Epithelial cell of proximal tubule (primary cell): Measurements from ENCODE around the gene ELMOD1. TPM values are rescaled to one million over a fixed set of nuclear protein-coding genes. Genes with fewer than 3 reads are reported as not detected.

Experiments
- DNase-seq: peaks from one replicate; pipeline ENCODE4 v3.0.0-alpha.2; 2011; ENCODE audit warnings: low read depth
- H3K4me3 ChIP-seq: 2 replicates; pipeline ENCODE4 v1.5.1; 2011; ENCODE audit warnings: low read depth, mild to moderate bottlenecking, low read length
- CTCF ChIP-seq: conservative IDR thresholded peaks from 2 replicates; pipeline ENCODE4 v1.5.1; 2012; ENCODE audit warnings: low read depth, mild to moderate bottlenecking, low read length
- total RNA-seq: library from RNA; depleted of rRNA; stranded (reverse); fragments of >200 nt; gene quantifications from 2 replicates; pipeline ENCODE4 v1.2.3, GENCODE V29; 2015

Gene ELMOD1
- total RNA-seq, 1 donor from 2014 or later, result not detected

DNA sequence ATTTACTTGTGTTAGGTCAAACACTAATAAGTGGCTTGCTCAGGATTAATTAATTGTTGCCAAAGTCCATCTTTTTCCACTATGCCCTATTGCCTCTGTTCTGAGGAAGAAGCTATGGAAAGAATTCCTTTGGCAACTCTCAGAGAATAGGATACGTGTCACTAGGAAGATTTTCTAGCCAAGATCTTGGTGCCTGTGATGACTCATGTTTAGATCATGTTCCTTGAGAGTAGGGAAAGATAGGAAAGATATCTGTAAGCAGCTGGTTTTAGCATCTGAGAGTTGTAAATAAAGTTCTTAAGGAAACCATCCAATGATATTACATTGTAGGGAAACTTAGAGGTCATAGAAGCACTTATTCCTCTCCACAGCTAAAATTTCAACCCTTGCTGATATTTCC, 105.2 kb downstream of the ELMOD1 start:
- DNase-seq, result peak; percentile 80
- no peak overlapping the region for H3K4me3 ChIP-seq
- no peak for TF ChIP-seq CTCF

GRCh38 chr11:107697291-107697690, 106.3 kb downstream of the ELMOD1 start:
- H3K4me3 ChIP-seq, result no peak overlapping the region
- TF ChIP-seq CTCF, result no peak
- DNase-seq, result no peak

- H3K4me3 ChIP-seq, result no peak overlapping the region
- TF ChIP-seq CTCF, result no peak
- no peak for DNase-seq
Measured at GRCh38 chr11:107699371-107700285, 108.7 kb downstream of the ELMOD1 start.

- no peak for TF ChIP-seq CTCF
- H3K4me3 ChIP-seq, result no peak overlapping the region
- DNase-seq, result no peak
Measured at GRCh38 chr11:107702109-107702660, 111.2 kb downstream of the ELMOD1 start.

DNA sequence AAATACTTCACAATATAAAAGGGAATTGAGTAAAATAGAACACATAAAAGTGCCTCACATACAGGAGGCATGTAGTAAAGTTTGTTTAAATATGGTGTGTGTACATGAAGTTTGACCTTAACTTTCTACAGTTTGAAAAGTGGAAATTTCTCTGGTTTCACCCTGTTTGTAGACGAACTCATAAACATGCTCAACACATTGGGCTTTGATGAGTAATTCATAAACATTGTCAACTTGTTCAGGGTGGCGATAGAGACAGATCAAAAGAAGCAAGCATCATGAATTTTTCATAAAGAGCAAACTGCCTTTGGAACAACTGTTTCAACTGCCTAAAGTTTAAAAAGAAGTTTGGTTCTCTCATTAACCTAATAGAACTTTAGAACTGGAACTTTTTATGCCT, 111.8 kb downstream of the ELMOD1 start:
- DNase-seq, result no peak
- H3K4me3 ChIP-seq, result no peak overlapping the region

GRCh38 chr11:107704451-107704850, 113.5 kb downstream of the ELMOD1 start:
- no peak for TF ChIP-seq CTCF
- no peak overlapping the region for H3K4me3 ChIP-seq
- DNase-seq, result peak; percentile 31

More for the DNA sequence above, 111.8 kb downstream of the ELMOD1 start:
- TF ChIP-seq CTCF, result no peak
